HCT116 (cell line): ENCODE results near the gene ITGAV. TPM values are rescaled to one million over a fixed set of nuclear protein-coding genes. Genes with fewer than 3 reads are reported as not detected.

ENCODE experiments used
- ATAC-seq: fragments of 200-7000 bp; cut with Tn5 transposase; 2 replicates; pipeline ENCODE4 v1.9.1; 2020; ENCODE audit warnings: mild to moderate bottlenecking, moderate library complexity
- BruUV-seq: library from RNA; stranded (reverse); fragments of 400-500 nt; replicated peaks from 2 replicates; lab custom pipeline; 2021; lab: Mats Ljungman, UMichigan
- CTCF ChIA-PET: fragments of 300-600 bp; sonication (Branson Sonifier 250); formaldehyde crosslinking; loops from one replicate; lab custom pipeline; 2021; ENCODE audit warnings: antibody characterized with exemption; lab: Charles Lee
- POLR2A ChIA-PET: fragments of 300-600, 350-600 bp; sonication (Branson Sonifier 250); formaldehyde crosslinking; loops from one replicate; lab custom pipeline; 2021; ENCODE audit warnings: antibody characterized with exemption; lab: Charles Lee
- RAD21 ChIA-PET, 2 experiments: fragments of 300-600 bp; sonication (Branson Sonifier 250); formaldehyde crosslinking; loops; one replicate each; lab custom pipeline; 2023; ENCODE audit warnings: low total read pairs in 2 of 2; ENCODE audit not compliant: uncharacterized antibody in 2 of 2, unreplicated experiment in 2 of 2, low non-redundant PET in 1 of 2; lab: Charles Lee
- DNase-seq: peaks from one replicate; pipeline ENCODE4 v3.0.0-alpha.2; 2010; ENCODE audit warnings: low read depth, low spot score
- H2AFZ ChIP-seq: fragments of 200-600 bp; shearing (Covaris generic), sonication (generic); 2 replicates; pipeline ENCODE4 v1.6.1; 2017; ENCODE audit warnings: low read depth, mixed run types, mixed read lengths, antibody characterized with exemption, low read length; ENCODE audit not compliant: poor library complexity, severe bottlenecking
- H3K27ac ChIP-seq: 2 replicates; pipeline ENCODE4 v1.5.1; 2012; ENCODE audit warnings: low read depth, low read length
- H3K27me3 ChIP-seq: fragments of 200-600 bp; sonication (generic); 2 replicates; pipeline ENCODE4 v1.6.1; 2016; ENCODE audit warnings: mixed run types, low read length, mixed read lengths; ENCODE audit not compliant: insufficient read depth
- H3K36me3 ChIP-seq, 2 experiments: fragments of 200-500 bp in 1 of 2; fragments of 200-600 bp in 1 of 2; sonication (Bioruptor generic) in 1 of 2; sonication (generic) in 1 of 2; 2 replicates each; pipeline versions ENCODE4 v1.5.1 to v1.6.1; 2014 to 2016; ENCODE audit warnings: low read length in 2 of 2, inconsistent platforms in 1 of 2, mixed read lengths in 1 of 2, mixed run types in 1 of 2; ENCODE audit not compliant: insufficient read depth in 2 of 2, control insufficient read depth in 1 of 2
- H3K4me1 ChIP-seq, 2 experiments: fragments of 200-600 bp in 1 of 2; sonication (generic) in 1 of 2; 2 replicates each; pipeline versions ENCODE4 v1.5.1 to v1.6.1; 2012 to 2017; ENCODE audit warnings: low read length in 2 of 2, inconsistent platforms in 1 of 2, mild to moderate bottlenecking in 1 of 2, mixed read lengths in 1 of 2, mixed run types in 1 of 2, moderate library complexity in 1 of 2; ENCODE audit not compliant: insufficient read depth in 2 of 2, control insufficient read depth in 1 of 2
- H3K4me2 ChIP-seq: fragments of 200-600 bp; sonication (generic); 2 replicates; pipeline ENCODE4 v1.6.1; 2017; ENCODE audit warnings: mixed run types, low read length, mixed read lengths
- H3K4me3 ChIP-seq, 2 experiments: fragments of 200-600 bp in 1 of 2; sonication (generic) in 1 of 2; replicated peaks in 1 of 2; 2 replicates each; pipeline ENCODE4 v1.5.1; 2011 to 2016; ENCODE audit warnings: low read length in 2 of 2, control low read depth in 1 of 2, low read depth in 1 of 2, mild to moderate bottlenecking in 1 of 2, mixed read lengths in 1 of 2, mixed run types in 1 of 2
- H3K79me2 ChIP-seq: fragments of 200-600 bp; sonication (generic); 2 replicates; pipeline ENCODE4 v1.6.1; 2017; ENCODE audit warnings: mild to moderate bottlenecking, mixed run types, low read length, moderate library complexity, mixed read lengths; ENCODE audit not compliant: insufficient read depth
- H3K9ac ChIP-seq: fragments of 200-600 bp; sonication (generic); 2 replicates; pipeline ENCODE4 v1.6.1; 2016; ENCODE audit warnings: low read length, mixed read lengths
- H3K9me2 ChIP-seq: fragments of 200-600 bp; sonication (generic), shearing (Covaris generic); 2 replicates; pipeline ENCODE4 v1.6.1; 2017; ENCODE audit warnings: mixed run types, mild to moderate bottlenecking, moderate library complexity; ENCODE audit not compliant: insufficient read depth
- H3K9me3 ChIP-seq, 2 experiments: fragments of 200-500 bp in 1 of 2; fragments of 200-600 bp in 1 of 2; sonication (Bioruptor generic) in 1 of 2; sonication (generic) in 1 of 2; 2 replicates each; pipeline ENCODE4 v1.6.1; 2014 to 2017; ENCODE audit warnings: low read length in 2 of 2, mixed read lengths in 2 of 2, inconsistent platforms in 1 of 2, low read depth in 1 of 2, mild to moderate bottlenecking in 1 of 2, mixed run types in 1 of 2, moderate library complexity in 1 of 2; ENCODE audit not compliant: control insufficient read depth in 1 of 2, insufficient read depth in 1 of 2
- H4K20me1 ChIP-seq: fragments of 200-600 bp; sonication (generic), shearing (Covaris generic); 2 replicates; pipeline ENCODE4 v1.6.1; 2017; ENCODE audit warnings: mixed run types, mild to moderate bottlenecking, moderate library complexity; ENCODE audit not compliant: insufficient read depth
- CEBPB ChIP-seq: IDR thresholded peaks from 2 replicates; pipeline ENCODE4 v1.6.1; 2012; ENCODE audit warnings: low read depth
- ELF1 ChIP-seq: IDR thresholded peaks from 2 replicates; pipeline ENCODE4 v1.6.1; 2012; ENCODE audit warnings: low read depth, borderline replicate concordance
- FOSL1 ChIP-seq: IDR thresholded peaks from 2 replicates; pipeline ENCODE4 v1.6.1; 2012; ENCODE audit warnings: low read depth
- JUND ChIP-seq: IDR thresholded peaks from 2 replicates; pipeline ENCODE4 v1.6.1; 2012
- SIN3A ChIP-seq: IDR thresholded peaks from 2 replicates; pipeline ENCODE4 v1.6.1; 2012; ENCODE audit warnings: low read depth
- SRF ChIP-seq: IDR thresholded peaks from 2 replicates; pipeline ENCODE4 v1.6.1; 2012; ENCODE audit warnings: low read depth
- ZFX ChIP-seq: fragments of 450-650 bp; IDR thresholded peaks from 2 replicates; pipeline ENCODE4 v1.6.1; 2017
- intact Hi-C: fragments of 100-400 bp; cut with micrococcal nuclease; formaldehyde crosslinking; loops from 2 replicates; pipeline ENCODE4 v1.10.0; 2022
- total RNA-seq: library from RNA; stranded (reverse); gene quantifications from one replicate; pipeline ENCODE4 v1.2.1, GENCODE V29; 2021; ENCODE audit not compliant: unreplicated experiment
- TF ChIP-seq, protein P1 (sequence below): IDR thresholded peaks from 2 replicates; pipeline ENCODE4 v1.6.1; 2011; ENCODE audit warnings: mild to moderate bottlenecking, low read length, moderate library complexity; ENCODE audit not compliant: insufficient replicate concordance; ENCODE audit errors: extremely low read depth

The ITGAV gene
- total RNA-seq, 1 experiment from 2014 or later: 36.3 TPM

DNA sequence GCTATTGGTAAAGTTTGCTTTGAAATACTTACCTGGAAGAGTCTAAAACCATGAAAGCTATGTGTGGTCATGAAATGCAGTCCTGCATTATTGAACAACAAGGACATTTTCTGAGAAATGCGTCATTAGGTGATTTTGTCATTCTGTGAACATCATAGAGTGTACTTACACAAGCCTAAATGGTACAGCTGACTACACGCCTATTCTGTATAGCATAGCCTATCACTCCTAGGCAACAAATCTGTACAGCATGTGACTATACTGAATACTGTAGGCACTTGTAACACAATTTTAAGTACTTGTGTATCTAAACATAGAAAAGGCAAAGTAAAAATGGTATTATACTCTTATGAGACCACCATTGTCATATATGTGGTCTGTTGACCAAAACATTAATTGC lies 112.2 kb downstream of the ITGAV start (continued):
- TF ChIP-seq, protein P1, sequence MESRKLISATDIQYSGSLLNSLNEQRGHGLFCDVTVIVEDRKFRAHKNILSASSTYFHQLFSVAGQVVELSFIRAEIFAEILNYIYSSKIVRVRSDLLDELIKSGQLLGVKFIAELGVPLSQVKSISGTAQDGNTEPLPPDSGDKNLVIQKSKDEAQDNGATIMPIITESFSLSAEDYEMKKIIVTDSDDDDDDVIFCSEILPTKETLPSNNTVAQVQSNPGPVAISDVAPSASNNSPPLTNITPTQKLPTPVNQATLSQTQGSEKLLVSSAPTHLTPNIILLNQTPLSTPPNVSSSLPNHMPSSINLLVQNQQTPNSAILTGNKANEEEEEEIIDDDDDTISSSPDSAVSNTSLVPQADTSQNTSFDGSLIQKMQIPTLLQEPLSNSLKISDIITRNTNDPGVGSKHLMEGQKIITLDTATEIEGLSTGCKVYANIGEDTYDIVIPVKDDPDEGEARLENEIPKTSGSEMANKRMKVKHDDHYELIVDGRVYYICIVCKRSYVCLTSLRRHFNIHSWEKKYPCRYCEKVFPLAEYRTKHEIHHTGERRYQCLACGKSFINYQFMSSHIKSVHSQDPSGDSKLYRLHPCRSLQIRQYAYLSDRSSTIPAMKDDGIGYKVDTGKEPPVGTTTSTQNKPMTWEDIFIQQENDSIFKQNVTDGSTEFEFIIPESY: no peak
- TF ChIP-seq CEBPB (no peak), SIN3A (no peak), JUND (no peak), ZFX (no peak)
- TF ChIP-seq, all 23 proteins: peak for 0

DNA sequence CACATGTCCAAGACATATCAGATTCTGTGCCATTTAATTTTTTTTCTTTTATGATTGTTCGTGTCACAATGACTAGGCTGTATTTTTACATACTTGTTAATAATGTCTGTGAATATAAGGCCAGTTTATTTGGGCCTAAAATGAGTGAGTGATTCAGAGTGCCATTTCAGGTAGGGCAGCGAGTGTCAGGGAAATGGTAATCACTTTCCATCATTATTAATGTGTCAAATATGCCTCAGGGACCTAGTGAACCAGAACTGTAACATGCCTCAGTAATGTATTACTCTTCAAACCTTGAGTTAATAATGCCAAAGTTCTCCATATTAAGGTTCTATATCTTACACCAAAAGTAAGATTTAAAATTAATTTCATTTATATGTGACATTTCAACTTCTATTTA lies 112.6 kb downstream of the ITGAV start:
- no peak overlapping the region for H3K27ac ChIP-seq
- ATAC-seq (no peak), DNase-seq (no peak)
- no TSS peak for BruUV-seq
- no peak overlapping the region for H3K4me2 ChIP-seq
- no peaks in the 10 kb centered on the region for H3K9me2 ChIP-seq
- intact Hi-C loops: no loop called here
- no peaks in the 10 kb centered on the region for H3K36me3 ChIP-seq
- no peak overlapping the region for H2AFZ ChIP-seq
- no peaks in the 10 kb centered on the region for H3K79me2 ChIP-seq
- ChIA-PET RAD21 (no interaction called here), POLR2A (no interaction called here), CTCF (no interaction called here)
- no peaks in the 10 kb centered on the region for H3K27me3 ChIP-seq
- H3K9ac ChIP-seq: no peak overlapping the region
- no peak overlapping the region for H3K4me3 ChIP-seq
- TF ChIP-seq ELF1 (no peak), SIN3A (no peak), SRF (no peak), FOSL1 (no peak)
- no peaks in the 10 kb centered on the region for H3K4me1 ChIP-seq
- H4K20me1 ChIP-seq: no peaks in the 10 kb centered on the region
- no peaks in the 10 kb centered on the region for H3K9me3 ChIP-seq
